Kidney (tissue), 14 donors: Measurements from ENCODE around the gene PCDHB6. TPM values are rescaled to one million over a fixed set of nuclear protein-coding genes. Genes with fewer than 3 reads are reported as not detected.
"Not testable (repeated sequence)": the region's sequence is repeated elsewhere in the genome, so short reads cannot be mapped to it uniquely, and the experiment has no call there.

Experiments
- DNase-seq, 5 donors: peaks; one replicate each; pipeline ENCODE4 v3.0.0-alpha.2; 2013 to 2020
- FAIRE-seq: peaks from 2 replicates; lab custom pipeline; 2012; peaks lifted over from hg19 to GRCh38; lab: Jason Lieb, UNC
- H3K27ac ChIP-seq, 2 donors: one replicate each; pipeline ENCODE4 v1.7.0; 2013; ENCODE audit warnings: low read depth in 2 of 2, low read length in 2 of 2, inconsistent platforms in 1 of 2
- H3K27me3 ChIP-seq: one replicate; pipeline ENCODE4 v1.7.1; 2013; ENCODE audit warnings: low read length, inconsistent platforms; ENCODE audit not compliant: control insufficient read depth, insufficient read depth
- H3K36me3 ChIP-seq, 3 donors: one replicate each; pipeline versions ENCODE4 v1.7.0 to v1.7.1; 2013; ENCODE audit warnings: low read length in 3 of 3, control low read depth in 1 of 3, inconsistent platforms in 1 of 3; ENCODE audit not compliant: insufficient read depth in 3 of 3, control insufficient read depth in 2 of 3
- H3K4me1 ChIP-seq, 3 donors: one replicate each; pipeline versions ENCODE4 v1.7.0 to v1.7.1; 2013; ENCODE audit warnings: low read length in 3 of 3, inconsistent platforms in 1 of 3, low read depth in 1 of 3; ENCODE audit not compliant: control insufficient read depth in 2 of 3, insufficient read depth in 2 of 3
- H3K4me3 ChIP-seq, 3 donors: one replicate each; pipeline versions ENCODE4 v1.7.0 to v1.8.1; 2013; ENCODE audit warnings: low read length in 3 of 3, control low read depth in 1 of 3, inconsistent platforms in 1 of 3
- H3K9ac ChIP-seq, 3 donors: one replicate each; pipeline versions ENCODE4 v1.7.0 to v1.7.1; 2013; ENCODE audit warnings: low read length in 3 of 3, control low read depth in 1 of 3, inconsistent platforms in 1 of 3
- H3K9me3 ChIP-seq, 3 donors: one replicate each; pipeline versions ENCODE4 v1.7.0 to v1.7.1; 2013; ENCODE audit warnings: low read length in 3 of 3, control low read depth in 1 of 3, inconsistent platforms in 1 of 3; ENCODE audit not compliant: control insufficient read depth in 2 of 3, insufficient read depth in 1 of 3
- CTCF ChIP-seq: IDR thresholded peaks from 3 replicates; pipeline ENCODE4 v1.5.1; 2012; ENCODE audit warnings: mild to moderate bottlenecking, moderate library complexity, borderline replicate concordance; ENCODE audit not compliant: insufficient read depth; ENCODE audit errors: extremely low read depth
- intact Hi-C: fragments of 100-400 bp; cut with DNase I; formaldehyde crosslinking; loops from one replicate; pipeline ENCODE4 v1.11.1; 2022
- polyA plus RNA-seq: library from polyadenylated mRNA; stranded (reverse); fragments of 350-450 nt; fragmentation: Illumina TruSeq; extraction: RNeasy Lipid Tissue Mini Kit (QIAGEN cat#74804); gene quantifications from one replicate; pipeline ENCODE4 v1.2.3, GENCODE V29; 2014; ENCODE audit warnings: low read depth, low replicate concordance; ENCODE audit not compliant: insufficient read depth
- total RNA-seq: library from RNA; stranded (reverse); fragmentation: NEBNext Ultra II Directional; extraction: Animal tissue kit (Norgen Biotek cat#: 25700); gene quantifications from one replicate; pipeline ENCODE4 v1.2.1, GENCODE V29; 2021
- donor health status: control.
- donor health status: control.
- donor health status: control.
- donor health status: control.
- donor health status: control.
- donor health status: DM: yes; HTN: yes; CAD: no.
- donor health status: Normal renal cell carcinoma (clear cell type).

The PCDHB6 gene
- total and polyA plus RNA-seq, 2 donors from 2014 or later: 0.32 to 2.0 TPM

GRCh38 chr5:141155540-141156374, 5.9 kb downstream of the PCDHB6 start:
- H3K9ac ChIP-seq: no peak overlapping the region
- no peak for FAIRE-seq

GRCh38 chr5:141157356-141157755, 7.5 kb downstream of the PCDHB6 start:
- H3K9ac ChIP-seq, H3K27ac ChIP-seq, intact Hi-C loops, FAIRE-seq, H3K4me3 ChIP-seq, H3K27me3 ChIP-seq, H3K4me1 ChIP-seq, DNase-seq, H3K36me3 ChIP-seq: not testable (repeated sequence)
- peaks cover 2 to 20% (median 10%) of the 10 kb centered on the region in 3 donors for H3K9me3 ChIP-seq

More at GRCh38 chr5:141155540-141156374, 5.9 kb downstream of the PCDHB6 start:
- no peak for TF ChIP-seq CTCF
- intact Hi-C loops: no loop called here
- DNase-seq: no peak
- H3K27ac ChIP-seq: no peak overlapping the region
- no peaks in the 10 kb centered on the region for H3K36me3 ChIP-seq
- H3K27me3 ChIP-seq: no peaks in the 10 kb centered on the region
- H3K4me3 ChIP-seq: no peak overlapping the region
- no peaks in the 10 kb centered on the region for H3K4me1 ChIP-seq
- peaks cover 2 to 27% (median 10%) of the 10 kb centered on the region in 3 donors for H3K9me3 ChIP-seq

GRCh38 chr5:141157901-141158300, 8.0 kb downstream of the PCDHB6 start:
- DNase-seq, H3K4me3 ChIP-seq, H3K4me1 ChIP-seq, FAIRE-seq, H3K27me3 ChIP-seq, H3K27ac ChIP-seq, H3K36me3 ChIP-seq, intact Hi-C loops, H3K9ac ChIP-seq: not testable (repeated sequence)
- H3K9me3 ChIP-seq: peaks cover 2 to 20% (median 10%) of the 10 kb centered on the region in 3 donors

- DNase-seq (peak in 3 of 5 donors; percentile 22 to 82 (median 57)), FAIRE-seq (no peak)
- H3K9ac ChIP-seq: peak within 1 kb of the TSS in 1 of 3 donors; percentile 27
- intact Hi-C loops: no loop called here
- H3K4me3 ChIP-seq: peak within 1 kb of the TSS; percentile 40 to 55 (median 40)
- H3K27me3 ChIP-seq: peaks cover 2% of the 10 kb centered on the region
- H3K9me3 ChIP-seq: peaks cover 2 to 18% (median 12%) of the 10 kb centered on the region in 3 donors
- no peak within 1 kb of the TSS for H3K27ac ChIP-seq
- no peaks in the 10 kb centered on the region for H3K36me3 ChIP-seq
- TF ChIP-seq CTCF: peak; percentile 34
- no peaks in the 10 kb centered on the region for H3K4me1 ChIP-seq
Measured at GRCh38 chr5:141172381-141173204, 22.7 kb downstream of the PCDHB6 start, which contains the start of gene PCDHB7. Gene PCDHB7, plus strand, starts transcription at chr5:141172644. Its CDS starts 192 bp downstream, at chr5:141172836.

- intact Hi-C loops, FAIRE-seq, H3K27me3 ChIP-seq: not testable (repeated sequence)
Measured at GRCh38 chr5:141174291-141175104, 24.6 kb downstream of the PCDHB6 start.

More at GRCh38 chr5:141174291-141175104, 24.6 kb downstream of the PCDHB6 start:
- not testable (repeated sequence) for H3K4me3 ChIP-seq, H3K36me3 ChIP-seq, H3K4me1 ChIP-seq, H3K9ac ChIP-seq, DNase-seq, H3K27ac ChIP-seq
- peaks cover 2 to 25% (median 18%) of the 10 kb centered on the region in 3 donors for H3K9me3 ChIP-seq
